ENCODE measurements around the gene SGCG. TPM values are rescaled to one million over a fixed set of nuclear protein-coding genes. Genes with fewer than 3 reads are reported as not detected.

The SGCG gene
- polyA plus RNA-seq, 1 of the 3 experiments (the other 2 are of a cell fraction): not detected

DNA sequence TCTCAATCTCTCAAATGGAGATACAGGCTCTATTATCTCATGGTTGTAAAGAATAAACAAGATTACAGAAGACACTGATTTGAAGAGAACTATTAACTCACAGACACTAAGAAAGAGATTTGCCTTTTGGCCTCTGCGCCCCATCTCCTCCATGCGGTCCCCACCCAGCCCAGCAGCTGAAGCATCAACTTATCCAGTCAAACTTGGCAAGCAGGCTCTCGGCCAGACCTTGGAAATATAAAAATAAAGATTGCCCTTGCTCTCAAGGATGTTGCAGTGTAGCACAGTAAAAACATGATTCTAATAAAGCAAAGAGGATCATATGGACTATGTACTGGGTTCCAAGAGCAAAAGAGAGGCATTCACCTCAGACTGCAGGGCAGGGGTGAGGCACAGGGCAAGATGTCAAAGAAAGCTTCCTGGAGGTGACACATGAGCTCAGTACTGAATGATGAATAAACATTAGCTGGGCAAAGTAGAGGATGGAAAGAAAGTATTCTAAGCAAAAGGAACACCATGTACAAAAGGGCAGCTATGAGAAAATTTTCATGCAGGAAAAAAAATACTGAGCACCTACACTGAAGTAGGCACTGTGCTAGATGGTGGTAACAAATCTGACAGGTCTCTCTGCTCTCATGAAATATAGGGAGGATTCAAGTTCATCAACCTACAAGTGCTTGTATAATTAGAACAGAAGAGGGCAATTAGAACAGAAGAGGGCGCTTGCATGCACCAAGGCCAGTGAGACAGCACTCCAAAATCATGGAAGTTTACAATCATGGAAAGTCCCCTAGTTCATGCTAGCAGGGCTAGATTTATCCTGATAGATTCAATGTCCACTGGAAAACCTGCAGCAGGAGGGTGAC lies 167.7 kb downstream of the SGCG start:
- TF ChIP-seq FOXM1 (IDR thresholded peaks at IDR 0.05; ENCODE audit: low read depth) (no peak), NFIC (IDR thresholded peaks at IDR 0.05; ENCODE audit: borderline replicate concordance) (no peak), RAD21 (IDR thresholded peaks at IDR 0.05; ENCODE audit: low read length) (peak; percentile 16), SIN3A (IDR thresholded peaks at IDR 0.05; ENCODE audit: borderline replicate concordance, low read depth, low read length) (no peak), POLR2AphosphoS5 (IDR thresholded peaks at IDR 0.05; ENCODE audit: low read depth, low read length) (no peak)
- H3K4me3 ChIP-seq (ENCODE audit: low read depth in 2 of 2, low read length in 1 of 2): no peak overlapping the region
- DNase-seq: no peak
- H3K27me3 ChIP-seq (ENCODE audit: insufficient read depth): no peaks in the 10 kb centered on the region
- no peak overlapping the region for H3K27ac ChIP-seq (ENCODE audit: low read depth in 2 of 2, low read length in 1 of 2)
- H2AFZ ChIP-seq (ENCODE audit: low read depth): no peak overlapping the region
- peaks cover 36% of the 10 kb centered on the region for H3F3A ChIP-seq (replicated peaks; ENCODE audit: insufficient read depth)
- no peak overlapping the region for H3K9ac ChIP-seq
- peaks cover 69% of the 10 kb centered on the region for H4K20me1 ChIP-seq (ENCODE audit: insufficient read depth)
- peaks cover 53 to 94% of the 10 kb centered on the region in 2 experiments for H3K36me3 ChIP-seq (replicated peaks in 1 of 2; ENCODE audit: control insufficient read depth in 1 of 2, insufficient read depth in 2 of 2, low read length in 1 of 2)
- no peaks in the 10 kb centered on the region for H3K9me2 ChIP-seq
- peaks cover 100% of the 10 kb centered on the region for H3K79me2 ChIP-seq (ENCODE audit: insufficient read depth)
- CTCF ChIA-PET: no interaction called here
- H3K4me1 ChIP-seq (ENCODE audit: control insufficient read depth in 1 of 2, insufficient read depth in 2 of 2, low read depth in 1 of 2, low read length in 1 of 2): peaks cover 0 to 9% of the 10 kb centered on the region in 2 experiments; a peak in 2 of 4 replicates
- POLR2A ChIA-PET: no interaction called here
- 96% methylated on average over 4 of the region's 4 CpGs for WGBS (ENCODE audit: low lambda C conversion rate)
- H3K9me3 ChIP-seq: no peaks in the 10 kb centered on the region
- no peak overlapping the region for H3K4me2 ChIP-seq

DNA sequence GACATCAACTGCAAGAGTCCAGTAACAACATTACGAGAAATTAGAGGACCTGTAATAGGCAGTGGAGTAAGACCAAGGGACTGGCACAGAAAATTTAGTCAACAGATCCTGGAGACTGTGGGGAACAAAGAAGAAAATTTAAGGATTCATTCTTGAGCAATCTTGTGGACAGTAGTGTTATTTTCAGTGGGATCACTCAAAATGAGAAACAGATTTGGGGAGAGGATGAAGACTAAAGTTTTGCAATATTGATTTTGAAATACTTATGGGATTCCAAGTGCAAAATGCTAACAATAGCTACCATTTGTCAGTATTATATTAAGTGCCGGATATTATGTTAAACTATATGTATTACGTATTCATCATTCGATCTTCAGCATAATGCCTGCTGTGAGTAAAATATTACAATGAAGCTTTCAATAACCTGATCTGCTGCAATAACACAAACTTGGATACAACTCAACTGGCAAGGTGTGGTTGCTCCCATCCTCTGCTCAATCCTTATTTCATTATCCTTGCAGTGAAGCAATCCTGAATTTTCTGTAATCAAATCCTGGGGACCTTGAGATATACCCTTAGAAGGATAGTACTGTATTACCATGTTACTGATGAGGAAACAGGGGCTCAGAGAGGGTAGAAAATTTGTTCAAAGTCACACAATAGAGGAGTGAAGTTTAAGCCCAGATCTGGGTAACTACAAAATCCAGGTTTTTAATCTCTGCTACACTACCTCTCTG lies 168.6 kb downstream of the SGCG start:
- Histone ChIP-seq H3K27me3 (ENCODE audit: insufficient read depth) (no peaks in the 10 kb centered on the region), H3K9me2 (no peaks in the 10 kb centered on the region), H3K4me2 (no peak overlapping the region), H4K20me1 (ENCODE audit: insufficient read depth) (peaks cover 69% of the 10 kb centered on the region), H3K9me3 (no peaks in the 10 kb centered on the region), H2AFZ (ENCODE audit: low read depth) (no peak overlapping the region), H3K79me2 (ENCODE audit: insufficient read depth) (peaks cover 100% of the 10 kb centered on the region), H3K27ac (ENCODE audit: low read depth in 2 of 2, low read length in 1 of 2) (peak overlapping the region in 1 of 2 experiments; percentile 19; a peak in 2 of 4 replicates), H3K4me3 (ENCODE audit: low read depth in 2 of 2, low read length in 1 of 2) (no peak overlapping the region), H3K36me3 (replicated peaks in 1 of 2; ENCODE audit: control insufficient read depth in 1 of 2, insufficient read depth in 2 of 2, low read length in 1 of 2) (peaks cover 61 to 92% of the 10 kb centered on the region in 2 experiments), H3K4me1 (ENCODE audit: control insufficient read depth in 1 of 2, insufficient read depth in 2 of 2, low read depth in 1 of 2, low read length in 1 of 2) (peaks cover 0 to 9% of the 10 kb centered on the region in 2 experiments; a peak in 2 of 4 replicates), H3F3A (replicated peaks; ENCODE audit: insufficient read depth) (peaks cover 34% of the 10 kb centered on the region), H3K9ac (no peak overlapping the region)
- POLR2A ChIA-PET: no interaction called here
- CTCF ChIA-PET: interaction anchor here (1.6 kb wide), 1 partner anchor 13 kb away, joined by 4 read pairs; no protein-coding TSS in a partner anchor
- TF ChIP-seq, protein P1, sequence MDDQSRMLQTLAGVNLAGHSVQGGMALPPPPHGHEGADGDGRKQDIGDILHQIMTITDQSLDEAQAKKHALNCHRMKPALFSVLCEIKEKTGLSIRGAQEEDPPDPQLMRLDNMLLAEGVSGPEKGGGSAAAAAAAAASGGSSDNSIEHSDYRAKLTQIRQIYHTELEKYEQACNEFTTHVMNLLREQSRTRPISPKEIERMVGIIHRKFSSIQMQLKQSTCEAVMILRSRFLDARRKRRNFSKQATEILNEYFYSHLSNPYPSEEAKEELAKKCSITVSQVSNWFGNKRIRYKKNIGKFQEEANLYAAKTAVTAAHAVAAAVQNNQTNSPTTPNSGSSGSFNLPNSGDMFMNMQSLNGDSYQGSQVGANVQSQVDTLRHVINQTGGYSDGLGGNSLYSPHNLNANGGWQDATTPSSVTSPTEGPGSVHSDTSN (IDR thresholded peaks at IDR 0.05): no peak
- TF ChIP-seq EP300 (IDR thresholded peaks at IDR 0.05; ENCODE audit: borderline replicate concordance in 1 of 2, low read depth in 1 of 2, low read length in 1 of 2) (no peak), MEF2A (IDR thresholded peaks at IDR 0.05; ENCODE audit: borderline replicate concordance, low read depth) (no peak), RAD21 (IDR thresholded peaks at IDR 0.05; ENCODE audit: low read length) (no peak), MXI1 (IDR thresholded peaks at IDR 0.05; ENCODE audit: low read depth, low read length) (no peak), GATA2 (CRISPR knock-in tag; IDR thresholded peaks at IDR 0.05) (no peak), GABPA (IDR thresholded peaks at IDR 0.05; ENCODE audit: low read depth) (no peak), FOXJ3 (CRISPR knock-in tag; IDR thresholded peaks at IDR 0.05) (no peak), ELF1 (IDR thresholded peaks at IDR 0.05) (no peak), CHD2 (IDR thresholded peaks at IDR 0.05; ENCODE audit: low read length, partially characterized antibody) (no peak), POLR2AphosphoS5 (IDR thresholded peaks at IDR 0.05; ENCODE audit: low read depth, low read length) (no peak), NRF1 (IDR thresholded peaks at IDR 0.05; ENCODE audit: low read depth, low read length) (no peak), TCF12 (IDR thresholded peaks at IDR 0.05) (no peak)
- TF ChIP-seq, protein P2, sequence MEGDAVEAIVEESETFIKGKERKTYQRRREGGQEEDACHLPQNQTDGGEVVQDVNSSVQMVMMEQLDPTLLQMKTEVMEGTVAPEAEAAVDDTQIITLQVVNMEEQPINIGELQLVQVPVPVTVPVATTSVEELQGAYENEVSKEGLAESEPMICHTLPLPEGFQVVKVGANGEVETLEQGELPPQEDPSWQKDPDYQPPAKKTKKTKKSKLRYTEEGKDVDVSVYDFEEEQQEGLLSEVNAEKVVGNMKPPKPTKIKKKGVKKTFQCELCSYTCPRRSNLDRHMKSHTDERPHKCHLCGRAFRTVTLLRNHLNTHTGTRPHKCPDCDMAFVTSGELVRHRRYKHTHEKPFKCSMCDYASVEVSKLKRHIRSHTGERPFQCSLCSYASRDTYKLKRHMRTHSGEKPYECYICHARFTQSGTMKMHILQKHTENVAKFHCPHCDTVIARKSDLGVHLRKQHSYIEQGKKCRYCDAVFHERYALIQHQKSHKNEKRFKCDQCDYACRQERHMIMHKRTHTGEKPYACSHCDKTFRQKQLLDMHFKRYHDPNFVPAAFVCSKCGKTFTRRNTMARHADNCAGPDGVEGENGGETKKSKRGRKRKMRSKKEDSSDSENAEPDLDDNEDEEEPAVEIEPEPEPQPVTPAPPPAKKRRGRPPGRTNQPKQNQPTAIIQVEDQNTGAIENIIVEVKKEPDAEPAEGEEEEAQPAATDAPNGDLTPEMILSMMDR (IDR thresholded peaks at IDR 0.05): no peak
- TF ChIP-seq, protein P3, sequence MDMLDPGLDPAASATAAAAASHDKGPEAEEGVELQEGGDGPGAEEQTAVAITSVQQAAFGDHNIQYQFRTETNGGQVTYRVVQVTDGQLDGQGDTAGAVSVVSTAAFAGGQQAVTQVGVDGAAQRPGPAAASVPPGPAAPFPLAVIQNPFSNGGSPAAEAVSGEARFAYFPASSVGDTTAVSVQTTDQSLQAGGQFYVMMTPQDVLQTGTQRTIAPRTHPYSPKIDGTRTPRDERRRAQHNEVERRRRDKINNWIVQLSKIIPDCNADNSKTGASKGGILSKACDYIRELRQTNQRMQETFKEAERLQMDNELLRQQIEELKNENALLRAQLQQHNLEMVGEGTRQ (IDR thresholded peaks at IDR 0.05; ENCODE audit: borderline replicate concordance, low read depth, low read length): no peak
- TF ChIP-seq, protein P4, sequence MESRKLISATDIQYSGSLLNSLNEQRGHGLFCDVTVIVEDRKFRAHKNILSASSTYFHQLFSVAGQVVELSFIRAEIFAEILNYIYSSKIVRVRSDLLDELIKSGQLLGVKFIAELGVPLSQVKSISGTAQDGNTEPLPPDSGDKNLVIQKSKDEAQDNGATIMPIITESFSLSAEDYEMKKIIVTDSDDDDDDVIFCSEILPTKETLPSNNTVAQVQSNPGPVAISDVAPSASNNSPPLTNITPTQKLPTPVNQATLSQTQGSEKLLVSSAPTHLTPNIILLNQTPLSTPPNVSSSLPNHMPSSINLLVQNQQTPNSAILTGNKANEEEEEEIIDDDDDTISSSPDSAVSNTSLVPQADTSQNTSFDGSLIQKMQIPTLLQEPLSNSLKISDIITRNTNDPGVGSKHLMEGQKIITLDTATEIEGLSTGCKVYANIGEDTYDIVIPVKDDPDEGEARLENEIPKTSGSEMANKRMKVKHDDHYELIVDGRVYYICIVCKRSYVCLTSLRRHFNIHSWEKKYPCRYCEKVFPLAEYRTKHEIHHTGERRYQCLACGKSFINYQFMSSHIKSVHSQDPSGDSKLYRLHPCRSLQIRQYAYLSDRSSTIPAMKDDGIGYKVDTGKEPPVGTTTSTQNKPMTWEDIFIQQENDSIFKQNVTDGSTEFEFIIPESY (IDR thresholded peaks at IDR 0.05; ENCODE audit: borderline replicate concordance, low read depth): no peak
- no peak for DNase-seq
- 99% methylated on average over 4 of the region's 4 CpGs for WGBS (ENCODE audit: low lambda C conversion rate)
